GM12865 (cell line): ENCODE data around the gene KCTD16.

Experiments used
- DNase-seq: peaks from one replicate; pipeline ENCODE4 v3.0.0; 2010; ENCODE audit warnings: low read depth
- H3K4me3 ChIP-seq: 2 replicates; pipeline ENCODE4 v1.5.1; 2011; ENCODE audit warnings: mild to moderate bottlenecking, low read depth, low read length, control low read depth
- TF ChIP-seq, protein P1 (sequence below): IDR thresholded peaks from 2 replicates; pipeline ENCODE4 v1.5.1; 2011; ENCODE audit warnings: low read length, control low read depth, low read depth, inconsistent platforms; ENCODE audit not compliant: insufficient read depth; ENCODE audit errors: missing control alignments

Gene KCTD16

GRCh38 chr5:144438237-144438636 is 267.6 kb downstream of the KCTD16 start:
- TF ChIP-seq, protein P1, sequence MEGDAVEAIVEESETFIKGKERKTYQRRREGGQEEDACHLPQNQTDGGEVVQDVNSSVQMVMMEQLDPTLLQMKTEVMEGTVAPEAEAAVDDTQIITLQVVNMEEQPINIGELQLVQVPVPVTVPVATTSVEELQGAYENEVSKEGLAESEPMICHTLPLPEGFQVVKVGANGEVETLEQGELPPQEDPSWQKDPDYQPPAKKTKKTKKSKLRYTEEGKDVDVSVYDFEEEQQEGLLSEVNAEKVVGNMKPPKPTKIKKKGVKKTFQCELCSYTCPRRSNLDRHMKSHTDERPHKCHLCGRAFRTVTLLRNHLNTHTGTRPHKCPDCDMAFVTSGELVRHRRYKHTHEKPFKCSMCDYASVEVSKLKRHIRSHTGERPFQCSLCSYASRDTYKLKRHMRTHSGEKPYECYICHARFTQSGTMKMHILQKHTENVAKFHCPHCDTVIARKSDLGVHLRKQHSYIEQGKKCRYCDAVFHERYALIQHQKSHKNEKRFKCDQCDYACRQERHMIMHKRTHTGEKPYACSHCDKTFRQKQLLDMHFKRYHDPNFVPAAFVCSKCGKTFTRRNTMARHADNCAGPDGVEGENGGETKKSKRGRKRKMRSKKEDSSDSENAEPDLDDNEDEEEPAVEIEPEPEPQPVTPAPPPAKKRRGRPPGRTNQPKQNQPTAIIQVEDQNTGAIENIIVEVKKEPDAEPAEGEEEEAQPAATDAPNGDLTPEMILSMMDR = no peak
- H3K4me3 ChIP-seq = no peak overlapping the region
- no peak for DNase-seq

- no peak overlapping the region for H3K4me3 ChIP-seq
- no peak for DNase-seq
- TF ChIP-seq, protein P1 = no peak
Measured at GRCh38 chr5:144448457-144448856, 277.8 kb downstream of the KCTD16 start.

DNA sequence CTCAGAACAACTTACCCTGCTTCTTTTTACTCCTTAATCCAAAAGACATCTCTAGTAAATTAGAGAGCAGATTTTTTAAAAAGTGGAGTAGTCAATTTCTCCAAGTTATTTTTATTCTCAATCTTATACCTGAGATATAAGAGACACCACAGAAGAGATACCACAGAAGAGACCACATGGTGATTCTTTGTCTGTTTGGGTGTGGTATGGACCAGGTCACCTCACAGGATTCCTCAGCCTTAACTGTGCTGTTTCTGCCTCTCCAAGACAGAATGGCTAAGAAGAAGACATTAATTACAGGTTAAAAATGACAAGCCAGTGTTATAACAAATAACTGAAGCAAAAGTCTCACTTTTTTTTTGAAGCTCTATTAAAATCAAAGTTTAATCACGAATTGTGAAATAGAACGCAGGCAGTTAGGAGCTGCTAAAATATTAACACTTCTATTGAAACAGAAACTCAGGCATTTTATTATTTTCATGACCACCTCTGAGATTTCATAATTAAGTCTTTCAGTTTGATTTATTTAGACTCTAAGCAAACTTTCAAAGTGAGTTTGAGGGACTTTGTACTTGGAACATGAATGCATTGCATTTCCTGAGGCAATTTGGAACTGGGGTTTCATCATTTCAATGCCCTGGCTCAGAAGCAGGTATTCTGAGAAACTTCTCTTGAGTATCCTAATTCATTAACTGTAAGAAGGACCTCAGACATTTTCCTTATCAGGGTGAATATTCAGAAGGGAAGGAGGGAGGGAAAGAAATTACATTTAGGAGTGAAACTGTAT is 280.7 kb downstream of the KCTD16 start:
- TF ChIP-seq, protein P1 = no peak
- no peak for DNase-seq
- H3K4me3 ChIP-seq = no peak overlapping the region

- TF ChIP-seq, protein P1 = no peak
- no peak for DNase-seq
Measured at GRCh38 chr5:144453753-144454152, 283.1 kb downstream of the KCTD16 start.

DNA sequence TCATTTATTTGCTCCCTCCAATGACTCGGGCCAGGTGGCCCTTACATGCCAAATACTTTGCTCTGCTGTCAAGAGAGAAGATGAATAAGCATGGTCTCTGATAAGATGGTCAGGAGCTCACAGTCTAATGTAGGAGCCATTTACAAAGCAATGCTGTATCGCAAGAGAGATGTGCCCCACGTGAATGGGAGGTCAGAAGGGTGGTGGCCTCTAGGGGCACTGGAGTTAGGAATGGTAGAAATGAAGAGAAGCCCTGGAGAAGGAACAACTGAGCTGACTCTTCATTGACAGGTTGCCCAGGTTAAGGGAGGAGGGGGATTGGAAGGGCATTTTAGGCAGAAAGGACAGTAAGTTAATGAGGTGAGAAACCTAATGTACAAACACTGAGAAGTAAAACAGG is 286.5 kb downstream of the KCTD16 start:
- TF ChIP-seq, protein P1 = no peak
- DNase-seq = no peak
- H3K4me3 ChIP-seq = no peak overlapping the region

More at GRCh38 chr5:144453753-144454152, 283.1 kb downstream of the KCTD16 start:
- H3K4me3 ChIP-seq = no peak overlapping the region

DNA sequence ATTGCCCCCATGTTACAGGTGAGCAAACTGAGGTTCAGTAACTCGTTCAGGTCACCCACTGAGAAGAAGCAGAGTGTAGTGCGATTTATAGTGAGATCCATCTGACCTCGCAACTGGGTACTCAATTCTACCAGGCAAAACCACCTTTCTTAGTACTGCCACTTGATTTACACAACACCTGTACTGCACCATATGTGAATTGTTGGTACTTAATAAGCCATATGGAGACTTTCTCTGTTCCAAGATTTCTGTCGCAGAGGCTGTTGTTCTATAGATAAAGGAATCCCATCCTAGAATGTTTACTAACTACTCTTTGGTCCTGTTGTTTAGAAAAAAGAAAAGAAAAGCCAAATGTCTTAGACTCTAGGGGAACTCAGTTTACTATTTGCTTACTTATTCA is 287.5 kb downstream of the KCTD16 start:
- DNase-seq = no peak
- TF ChIP-seq, protein P1 = no peak
- H3K4me3 ChIP-seq = no peak overlapping the region

GRCh38 chr5:144460600-144460999 is 289.9 kb downstream of the KCTD16 start:
- no peak for DNase-seq
- no peak overlapping the region for H3K4me3 ChIP-seq
- TF ChIP-seq, protein P1 = no peak
